GM12875 (cell line): ENCODE measurements around the gene ZFPL1.

Experiments
- H3K4me3 ChIP-seq: one replicate; pipeline ENCODE4 v1.5.1; 2011; ENCODE audit warnings: low read depth, low read length, control low read depth
- CTCF ChIP-seq: IDR thresholded peaks from 2 replicates; pipeline ENCODE4 v1.5.1; 2011; ENCODE audit warnings: low read depth, mild to moderate bottlenecking, control low read depth, inconsistent platforms, low read length, moderate library complexity, borderline replicate concordance; ENCODE audit not compliant: insufficient read depth

The ZFPL1 gene

GRCh38 chr11:65042891-65043290, 41.1 kb upstream of the ZFPL1 start:
- TF ChIP-seq CTCF = no peak
- no peak overlapping the region for H3K4me3 ChIP-seq

GRCh38 chr11:65043881-65044501, 40.0 kb upstream of the ZFPL1 start:
- H3K4me3 ChIP-seq = no peak overlapping the region
- no peak for TF ChIP-seq CTCF

- no peak for TF ChIP-seq CTCF
- no peak overlapping the region for H3K4me3 ChIP-seq
Observed at GRCh38 chr11:65045061-65045460, 39.0 kb upstream of the ZFPL1 start.

- no peak for TF ChIP-seq CTCF
- H3K4me3 ChIP-seq = no peak overlapping the region
Observed at GRCh38 chr11:65045728-65046127, 38.3 kb upstream of the ZFPL1 start.

GRCh38 chr11:65047581-65048422, 36.2 kb upstream of the ZFPL1 start:
- TF ChIP-seq CTCF = no peak
- H3K4me3 ChIP-seq = no peak overlapping the region

- H3K4me3 ChIP-seq = no peak overlapping the region
- TF ChIP-seq CTCF = no peak
Observed at GRCh38 chr11:65051398-65051858, 32.6 kb upstream of the ZFPL1 start.
